HG02852 (cell line): ENCODE data around the gene OTOGL.
"Not testable (repeated sequence)": the region's sequence is repeated elsewhere in the genome, so short reads cannot be mapped to it uniquely, and the experiment has no call there.

Source experiments
- ATAC-seq: cut with Tn5 transposase; IDR thresholded peaks from one replicate; pipeline ENCODE4 v1.9.1; 2021; ENCODE audit warnings: mild to moderate bottlenecking, moderate library complexity; ENCODE audit not compliant: unreplicated experiment

Gene OTOGL

GRCh38 chr12:80118565-80119324, 19.4 kb downstream of the OTOGL start:
- no peak for ATAC-seq

- no peak for ATAC-seq
These were observed 21.7 kb downstream of the OTOGL start for GRCh38 chr12:80120994-80121393.

GRCh38 chr12:80121661-80122060, 22.3 kb downstream of the OTOGL start:
- no peak for ATAC-seq

GRCh38 chr12:80129895-80130530, 30.7 kb downstream of the OTOGL start:
- ATAC-seq = no peak

- ATAC-seq = no peak
These were observed 36.3 kb downstream of the OTOGL start for GRCh38 chr12:80135624-80136023.

- no peak for ATAC-seq
These were observed 40.7 kb downstream of the OTOGL start for GRCh38 chr12:80140005-80140404.

- no peak for ATAC-seq
These were observed 43.3 kb downstream of the OTOGL start for GRCh38 chr12:80142640-80143039.

GRCh38 chr12:80143537-80143936, 44.2 kb downstream of the OTOGL start:
- no peak for ATAC-seq

GRCh38 chr12:80149547-80150313, 50.4 kb downstream of the OTOGL start:
- not testable (repeated sequence) for ATAC-seq

- ATAC-seq = no peak
These were observed 51.8 kb downstream of the OTOGL start for GRCh38 chr12:80151131-80151530.

GRCh38 chr12:80154261-80154660, 54.9 kb downstream of the OTOGL start:
- no peak for ATAC-seq

GRCh38 chr12:80156306-80156705, 57.0 kb downstream of the OTOGL start:
- no peak for ATAC-seq

- no peak for ATAC-seq
These were observed 58.3 kb downstream of the OTOGL start for GRCh38 chr12:80157645-80158044.

- no peak for ATAC-seq
These were observed 62.3 kb downstream of the OTOGL start for GRCh38 chr12:80161612-80162011.

- peak; percentile 90 for ATAC-seq
These were observed 62.8 kb downstream of the OTOGL start for GRCh38 chr12:80162177-80162576.

GRCh38 chr12:80165746-80166145, 66.4 kb downstream of the OTOGL start:
- no peak for ATAC-seq

GRCh38 chr12:80166751-80167150, 67.4 kb downstream of the OTOGL start:
- no peak for ATAC-seq

- no peak for ATAC-seq
These were observed 69.6 kb downstream of the OTOGL start for GRCh38 chr12:80168936-80169335.

GRCh38 chr12:80170915-80171314, 71.6 kb downstream of the OTOGL start:
- ATAC-seq = no peak

- ATAC-seq = no peak
These were observed 73.9 kb downstream of the OTOGL start for GRCh38 chr12:80173083-80173864.

- ATAC-seq = no peak
These were observed 76.1 kb downstream of the OTOGL start for GRCh38 chr12:80175307-80175930.
